Stimulated activated CD4-positive, alpha-beta T cell treated with anti-CD3 and anti-CD28 coated beads, TNF-alpha, amount 100 ng/mL, for 48 hours (primary cell): ENCODE results near the gene HOXB8.

ENCODE experiments used
- DNase-seq, 3 donors: peaks; one replicate each; pipeline ENCODE4 v3.0.0-alpha.2; 2020; ENCODE audit warnings: low read depth in 3 of 3

Gene HOXB8

GRCh38 chr17:48567646-48568354 lies 47.3 kb downstream of the HOXB8 start:
- DNase-seq = no peak

GRCh38 chr17:48567209-48567608 lies 47.9 kb downstream of the HOXB8 start:
- DNase-seq = no peak

- no peak for DNase-seq
Measured at GRCh38 chr17:48566717-48567116, 48.4 kb downstream of the HOXB8 start.

- no peak for DNase-seq
Measured at GRCh38 chr17:48565925-48566710, 49.0 kb downstream of the HOXB8 start.

- no peak for DNase-seq
Measured at GRCh38 chr17:48565022-48565554, 50.0 kb downstream of the HOXB8 start.

- DNase-seq = no peak
Measured at GRCh38 chr17:48564188-48565021, 50.7 kb downstream of the HOXB8 start.

- no peak for DNase-seq
Measured at GRCh38 chr17:48563867-48564187, 51.3 kb downstream of the HOXB8 start.

GRCh38 chr17:48563385-48563838 lies 51.7 kb downstream of the HOXB8 start:
- DNase-seq = no peak

- DNase-seq = no peak
Measured at GRCh38 chr17:48562934-48563333, 52.2 kb downstream of the HOXB8 start.
